ENCODE data around the gene GPR137. TPM values are rescaled to one million over a fixed set of nuclear protein-coding genes. Genes with fewer than 3 reads are reported as not detected.
A peak's percentile ranks its signal among the peaks of the same experiment; 100 is the strongest.

The GPR137 gene
- total RNA-seq, 1 donor from 2014 or later: 4.9 TPM

GRCh38 chr11:64251016-64251752 lies 34.5 kb upstream of the GPR137 start, which contains the start of gene PLCB3:
PLCB3 (plus strand) TSS chr11:64251530; CDS start chr11:64251650, 120 bp downstream.
- Mint-ChIP-seq H3K4me3 (peak within 1 kb of the TSS; percentile 95), H3K4me1 (peaks cover 45% of the 10 kb centered on the region), H3K36me3 (peaks cover 4% of the 10 kb centered on the region), H3K27me3 (ENCODE audit: insufficient read depth, low read depth) (peaks cover 17% of the 10 kb centered on the region), H3K9me3 (no peaks in the 10 kb centered on the region), H3K27ac (peak within 1 kb of the TSS; percentile 76)
- H3K36me3 ChIP-seq: no peaks in the 10 kb centered on the region
- peak; percentile 83 for DNase-seq (ENCODE audit: low spot score)
- H3K4me1 ChIP-seq: peaks cover 38% of the 10 kb centered on the region
- peaks cover 6% of the 10 kb centered on the region for H3K27me3 ChIP-seq
- peaks cover 49% of the 10 kb centered on the region for H3F3A ChIP-seq (ENCODE audit: low read depth)
- peak within 1 kb of the TSS; percentile 87 for H2AFZ ChIP-seq (replicated peaks)
- peaks cover 14% of the 10 kb centered on the region for H3K79me2 ChIP-seq (ENCODE audit: low read depth)
- TF ChIP-seq, protein P1, sequence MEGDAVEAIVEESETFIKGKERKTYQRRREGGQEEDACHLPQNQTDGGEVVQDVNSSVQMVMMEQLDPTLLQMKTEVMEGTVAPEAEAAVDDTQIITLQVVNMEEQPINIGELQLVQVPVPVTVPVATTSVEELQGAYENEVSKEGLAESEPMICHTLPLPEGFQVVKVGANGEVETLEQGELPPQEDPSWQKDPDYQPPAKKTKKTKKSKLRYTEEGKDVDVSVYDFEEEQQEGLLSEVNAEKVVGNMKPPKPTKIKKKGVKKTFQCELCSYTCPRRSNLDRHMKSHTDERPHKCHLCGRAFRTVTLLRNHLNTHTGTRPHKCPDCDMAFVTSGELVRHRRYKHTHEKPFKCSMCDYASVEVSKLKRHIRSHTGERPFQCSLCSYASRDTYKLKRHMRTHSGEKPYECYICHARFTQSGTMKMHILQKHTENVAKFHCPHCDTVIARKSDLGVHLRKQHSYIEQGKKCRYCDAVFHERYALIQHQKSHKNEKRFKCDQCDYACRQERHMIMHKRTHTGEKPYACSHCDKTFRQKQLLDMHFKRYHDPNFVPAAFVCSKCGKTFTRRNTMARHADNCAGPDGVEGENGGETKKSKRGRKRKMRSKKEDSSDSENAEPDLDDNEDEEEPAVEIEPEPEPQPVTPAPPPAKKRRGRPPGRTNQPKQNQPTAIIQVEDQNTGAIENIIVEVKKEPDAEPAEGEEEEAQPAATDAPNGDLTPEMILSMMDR (IDR thresholded peaks at IDR 0.05): peak; percentile 67
- TF ChIP-seq EZH2 (IDR thresholded peaks at IDR 0.05): no peak
- H3K9me3 ChIP-seq (ENCODE audit: low read depth): no peaks in the 10 kb centered on the region
- peaks cover 25% of the 10 kb centered on the region for H4K20me1 ChIP-seq (ENCODE audit: low read depth)
- H3K9ac ChIP-seq: peak within 1 kb of the TSS; percentile 36
- H3K27ac ChIP-seq: no peak within 1 kb of the TSS
- peak within 1 kb of the TSS; percentile 92 for H3K4me2 ChIP-seq
- peak within 1 kb of the TSS; percentile 80 for H3K4me3 ChIP-seq

DNA sequence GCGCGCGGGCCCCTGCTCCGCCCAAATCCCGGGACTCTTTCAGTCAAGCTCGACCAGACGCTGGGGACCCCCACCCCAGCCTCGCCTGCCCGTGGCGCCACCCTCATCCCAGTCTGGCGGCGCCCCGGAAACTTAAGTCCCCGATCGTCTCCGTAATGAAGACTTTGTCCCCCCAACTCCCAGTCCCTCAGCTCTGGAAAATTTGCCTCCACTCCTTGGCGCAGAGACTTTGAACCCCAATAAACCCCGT lies 34.0 kb upstream of the GPR137 start:
- Histone ChIP-seq H3K27ac (no peak overlapping the region), H3K4me3 (peak overlapping the region; percentile 80), H3K4me1 (peaks cover 38% of the 10 kb centered on the region), H3K4me2 (peak overlapping the region; percentile 89), H3K9ac (peak overlapping the region; percentile 36), H3K9me3 (ENCODE audit: low read depth) (no peaks in the 10 kb centered on the region), H3K36me3 (no peaks in the 10 kb centered on the region), H3F3A (ENCODE audit: low read depth) (peaks cover 49% of the 10 kb centered on the region), H4K20me1 (ENCODE audit: low read depth) (peaks cover 25% of the 10 kb centered on the region), H3K27me3 (peaks cover 6% of the 10 kb centered on the region), H2AFZ (replicated peaks) (peak overlapping the region; percentile 87), H3K79me2 (ENCODE audit: low read depth) (peaks cover 11% of the 10 kb centered on the region)
- DNase-seq (ENCODE audit: low spot score): no peak
- Mint-ChIP-seq H3K27me3 (ENCODE audit: insufficient read depth, low read depth) (peaks cover 17% of the 10 kb centered on the region), H3K9me3 (no peaks in the 10 kb centered on the region), H3K4me1 (peaks cover 45% of the 10 kb centered on the region), H3K4me3 (peak overlapping the region; percentile 95), H3K27ac (no peak overlapping the region), H3K36me3 (peaks cover 4% of the 10 kb centered on the region)
- TF ChIP-seq EZH2phosphoT487 (IDR thresholded peaks at IDR 0.05) (no peak), EZH2 (IDR thresholded peaks at IDR 0.05) (no peak)
- TF ChIP-seq, protein P1 (IDR thresholded peaks at IDR 0.05): no peak

- Histone ChIP-seq H3K27ac (no peak overlapping the region), H3K4me2 (peak overlapping the region; percentile 89), H3K4me3 (peak overlapping the region; percentile 80), H3F3A (ENCODE audit: low read depth) (peaks cover 44% of the 10 kb centered on the region), H4K20me1 (ENCODE audit: low read depth) (peaks cover 25% of the 10 kb centered on the region), H3K27me3 (peaks cover 6% of the 10 kb centered on the region), H3K9me3 (ENCODE audit: low read depth) (no peaks in the 10 kb centered on the region), H3K9ac (peak overlapping the region; percentile 36), H2AFZ (replicated peaks) (no peak overlapping the region), H3K36me3 (no peaks in the 10 kb centered on the region), H3K79me2 (ENCODE audit: low read depth) (peaks cover 11% of the 10 kb centered on the region), H3K4me1 (peaks cover 38% of the 10 kb centered on the region)
- Mint-ChIP-seq H3K27me3 (ENCODE audit: insufficient read depth, low read depth) (peaks cover 17% of the 10 kb centered on the region), H3K27ac (no peak overlapping the region), H3K9me3 (no peaks in the 10 kb centered on the region), H3K36me3 (peaks cover 4% of the 10 kb centered on the region), H3K4me1 (peaks cover 42% of the 10 kb centered on the region), H3K4me3 (peak overlapping the region; percentile 95)
- TF ChIP-seq, protein P1 (IDR thresholded peaks at IDR 0.05): peak; percentile 56
- TF ChIP-seq EZH2phosphoT487 (IDR thresholded peaks at IDR 0.05) (no peak), EZH2 (IDR thresholded peaks at IDR 0.05) (no peak)
- DNase-seq (ENCODE audit: low spot score): peak; percentile 52
Observed at GRCh38 chr11:64252003-64252872, 33.4 kb upstream of the GPR137 start.

All from neural progenitor cell (in vitro differentiated cells).